IPS DF 6.9 (cell line): Measurements from ENCODE around the gene ALOX5.
"Not testable (repeated sequence)": the region's sequence is repeated elsewhere in the genome, so short reads cannot be mapped to it uniquely, and the experiment has no call there.

Source experiments
- DNase-seq: peaks from one replicate; pipeline ENCODE4 v3.0.0-alpha.2; 2013; ENCODE audit warnings: low read depth, low spot score
- H3K27ac ChIP-seq: one replicate; pipeline ENCODE4 v1.5.1; 2013; ENCODE audit warnings: low read length, control low read depth
- H3K27me3 ChIP-seq: 2 replicates; pipeline ENCODE4 v1.6.1; 2013; ENCODE audit warnings: mild to moderate bottlenecking, low read length; ENCODE audit not compliant: control insufficient read depth, insufficient read depth
- H3K36me3 ChIP-seq: 2 replicates; pipeline ENCODE4 v1.6.1; 2013; ENCODE audit warnings: low read length; ENCODE audit not compliant: control insufficient read depth, insufficient read depth
- H3K4me1 ChIP-seq: 2 replicates; pipeline ENCODE4 v1.6.1; 2013; ENCODE audit warnings: low read length; ENCODE audit not compliant: control insufficient read depth, insufficient read depth
- H3K4me3 ChIP-seq: 2 replicates; pipeline ENCODE4 v1.5.1; 2013; ENCODE audit warnings: mild to moderate bottlenecking, low read length
- H3K9me3 ChIP-seq: 2 replicates; pipeline ENCODE4 v1.6.1; 2013; ENCODE audit warnings: low read length, inconsistent platforms; ENCODE audit not compliant: control insufficient read depth, insufficient read depth
- whole genome bisulfite sequencing: extraction: QIAGEN DNeasy Blood & Tissue Kit; methylation state at CpG from one replicate; pipeline ENCODE4 v1.1.7; 2013; ENCODE audit warnings: mixed read lengths, missing lambda C conversion rate; ENCODE audit not compliant: insufficient read length, insufficient coverage; 5-methylcytosine and 5-hydroxymethylcytosine counted together

Gene ALOX5

GRCh38 chr10:45382591-45382990 lies 8.6 kb downstream of the ALOX5 start:
- Histone ChIP-seq H3K27ac (no peak overlapping the region), H3K36me3 (no peaks in the 10 kb centered on the region), H3K9me3 (no peaks in the 10 kb centered on the region), H3K4me1 (no peaks in the 10 kb centered on the region), H3K4me3 (no peak overlapping the region), H3K27me3 (no peaks in the 10 kb centered on the region)
- no CpG with 5 or more reads among the region's 17 CpGs for WGBS
- DNase-seq, result no peak

GRCh38 chr10:45383682-45384330 lies 9.8 kb downstream of the ALOX5 start:
- H3K36me3 ChIP-seq, result no peaks in the 10 kb centered on the region
- no CpG with 5 or more reads among the region's 4 CpGs for WGBS
- H3K4me3 ChIP-seq, result no peak overlapping the region

GRCh38 chr10:45386657-45387056 lies 12.6 kb downstream of the ALOX5 start:
- Histone ChIP-seq H3K36me3 (no peaks in the 10 kb centered on the region), H3K4me3 (no peak overlapping the region), H3K9me3 (no peaks in the 10 kb centered on the region), H3K4me1 (no peaks in the 10 kb centered on the region), H3K27ac (no peak overlapping the region), H3K27me3 (no peaks in the 10 kb centered on the region)
- DNase-seq, result no peak
- WGBS, result no CpG with 5 or more reads among the region's 5 CpGs

More at GRCh38 chr10:45383682-45384330, 9.8 kb downstream of the ALOX5 start:
- DNase-seq, result no peak
- no peaks in the 10 kb centered on the region for H3K9me3 ChIP-seq
- no peaks in the 10 kb centered on the region for H3K27me3 ChIP-seq
- H3K27ac ChIP-seq, result no peak overlapping the region
- H3K4me1 ChIP-seq, result no peaks in the 10 kb centered on the region

GRCh38 chr10:45387096-45387893 lies 13.3 kb downstream of the ALOX5 start:
- H3K36me3 ChIP-seq, result no peaks in the 10 kb centered on the region
- no CpG with 5 or more reads among the region's 8 CpGs for WGBS

GRCh38 chr10:45389671-45390070 lies 15.7 kb downstream of the ALOX5 start:
- H3K36me3 ChIP-seq, H3K4me1 ChIP-seq: not testable (repeated sequence)
- WGBS, result no CpG with 5 or more reads among the region's 2 CpGs

More at GRCh38 chr10:45387096-45387893, 13.3 kb downstream of the ALOX5 start:
- Histone ChIP-seq H3K9me3 (no peaks in the 10 kb centered on the region), H3K4me1 (no peaks in the 10 kb centered on the region), H3K27me3 (no peaks in the 10 kb centered on the region), H3K4me3 (no peak overlapping the region), H3K27ac (no peak overlapping the region)
- DNase-seq, result no peak

GRCh38 chr10:45391636-45392035 lies 17.6 kb downstream of the ALOX5 start:
- not testable (repeated sequence) for H3K27me3 ChIP-seq, H3K4me1 ChIP-seq, H3K36me3 ChIP-seq, H3K9me3 ChIP-seq, H3K27ac ChIP-seq, H3K4me3 ChIP-seq, DNase-seq
- no CpG with 5 or more reads among the region's 28 CpGs for whole genome bisulfite sequencing

More at GRCh38 chr10:45389671-45390070, 15.7 kb downstream of the ALOX5 start:
- H3K27ac ChIP-seq, H3K4me3 ChIP-seq, H3K27me3 ChIP-seq, H3K9me3 ChIP-seq, DNase-seq: not testable (repeated sequence)

GRCh38 chr10:45395554-45395953 lies 21.5 kb downstream of the ALOX5 start:
- Histone ChIP-seq H3K27me3 (no peaks in the 10 kb centered on the region), H3K4me1 (no peaks in the 10 kb centered on the region), H3K27ac (no peak overlapping the region), H3K4me3 (no peak overlapping the region), H3K9me3 (no peaks in the 10 kb centered on the region), H3K36me3 (no peaks in the 10 kb centered on the region)
- WGBS, result no CpG with 5 or more reads among the region's 7 CpGs
- DNase-seq, result no peak

GRCh38 chr10:45398595-45398994 lies 24.6 kb downstream of the ALOX5 start:
- Histone ChIP-seq H3K9me3 (no peaks in the 10 kb centered on the region), H3K27me3 (no peaks in the 10 kb centered on the region), H3K4me3 (no peak overlapping the region), H3K27ac (no peak overlapping the region), H3K36me3 (no peaks in the 10 kb centered on the region), H3K4me1 (no peaks in the 10 kb centered on the region)
- DNase-seq, result no peak
- no CpG with 5 or more reads among the region's 1 CpG for WGBS

- no peaks in the 10 kb centered on the region for H3K27me3 ChIP-seq
- no peak overlapping the region for H3K4me3 ChIP-seq
- no peaks in the 10 kb centered on the region for H3K4me1 ChIP-seq
- no peaks in the 10 kb centered on the region for H3K36me3 ChIP-seq
- WGBS, result no CpG with 5 or more reads among the region's 2 CpGs
- no peaks in the 10 kb centered on the region for H3K9me3 ChIP-seq
- no peak for DNase-seq
- no peak overlapping the region for H3K27ac ChIP-seq
Measured at GRCh38 chr10:45399113-45399512, 25.1 kb downstream of the ALOX5 start.

- no peak for DNase-seq
- H3K9me3 ChIP-seq, result no peaks in the 10 kb centered on the region
- no peak overlapping the region for H3K27ac ChIP-seq
- 0 out of 2 replicates have a peak, but pooled peaks cover under 1% of the 10 kb centered on the region for H3K4me1 ChIP-seq
- no peak overlapping the region for H3K4me3 ChIP-seq
- WGBS, result no CpG with 5 or more reads among the region's 8 CpGs
- no peaks in the 10 kb centered on the region for H3K27me3 ChIP-seq
- no peaks in the 10 kb centered on the region for H3K36me3 ChIP-seq
Measured at GRCh38 chr10:45403151-45403550, 29.1 kb downstream of the ALOX5 start.
